Esophagus squamous epithelium (tissue), 5 donors: ENCODE data around the gene KRT3. TPM values are rescaled to one million over a fixed set of nuclear protein-coding genes. Genes with fewer than 3 reads are reported as not detected.
A peak's percentile ranks its signal among the peaks of the same experiment; 100 is the strongest.

Experiments
- DNase-seq: peaks from one replicate; lab custom pipeline; 2025; lab: John Stamatoyannopoulos, UW
- H3K27ac ChIP-seq, 4 donors: fragments of 200-600 bp; sonication (generic); one replicate each; pipeline ENCODE4 v1.5.1; 2016 to 2019; ENCODE audit warnings: mild to moderate bottlenecking in 1 of 4
- H3K27me3 ChIP-seq, 4 donors: fragments of 200-600 bp; sonication (generic); 1 replicate in 3 of 4; 2 replicates in 1 of 4; pipeline versions ENCODE4 v1.5.1 to v1.6.0; 2017 to 2021; ENCODE audit warnings: antibody characterized with exemption in 1 of 4
- H3K36me3 ChIP-seq, 3 donors: fragments of 200-600 bp; sonication (generic); one replicate each; pipeline ENCODE4 v1.5.1; 2016 to 2019
- H3K4me1 ChIP-seq, 3 donors: fragments of 200-600 bp; sonication (generic); one replicate each; pipeline ENCODE4 v1.5.1; 2017 to 2019
- H3K4me3 ChIP-seq, 4 donors: fragments of 200-600 bp; sonication (generic); 1 replicate in 3 of 4; 2 replicates in 1 of 4; pipeline ENCODE4 v1.5.1; 2016 to 2019; ENCODE audit warnings: mild to moderate bottlenecking in 2 of 4, moderate library complexity in 1 of 4
- H3K9me3 ChIP-seq, 3 donors: fragments of 200-600 bp; sonication (generic); one replicate each; pipeline ENCODE4 v1.5.1; 2016 to 2019
- POLR2A ChIP-seq, 4 donors: fragments of 450-650 bp; IDR thresholded peaks; one replicate each; pipeline ENCODE4 v1.6.1; 2017; ENCODE audit warnings: antibody characterized with exemption in 4 of 4, mild to moderate bottlenecking in 4 of 4, moderate library complexity in 3 of 4
- WGBS, 2 donors: methylation state at CpG; one replicate each; pipeline ENCODE4 v1.1.5; 2018; 5-methylcytosine and 5-hydroxymethylcytosine counted together
- intact Hi-C: fragments of 100-400 bp; cut with DNase I; formaldehyde crosslinking; loops from one replicate; pipeline ENCODE4 v1.15.0; 2022
- total RNA-seq, 4 donors: library from RNA; depleted of rRNA; stranded (reverse); fragments of >200 nt; gene quantifications; one replicate each; pipeline ENCODE4 v1.1.0, GENCODE V29; 2016
- TF ChIP-seq, protein P1 (sequence below), 6 experiments: fragments of 450-650 bp in 4 of 6; fragments of 200-600 bp in 2 of 6; sonication (generic) in 2 of 6; IDR thresholded peaks; one replicate each; pipeline ENCODE4 v1.5.1; 2016 to 2019; ENCODE audit warnings: antibody characterized with exemption in 6 of 6, mild to moderate bottlenecking in 4 of 6, moderate library complexity in 4 of 6
- donor health status: DM: yes; HTN: yes; CAD: no.

The KRT3 gene
- total RNA-seq, 4 donors from 2014 or later, result 0.57 to 1.6 (median 0.86) TPM

DNA sequence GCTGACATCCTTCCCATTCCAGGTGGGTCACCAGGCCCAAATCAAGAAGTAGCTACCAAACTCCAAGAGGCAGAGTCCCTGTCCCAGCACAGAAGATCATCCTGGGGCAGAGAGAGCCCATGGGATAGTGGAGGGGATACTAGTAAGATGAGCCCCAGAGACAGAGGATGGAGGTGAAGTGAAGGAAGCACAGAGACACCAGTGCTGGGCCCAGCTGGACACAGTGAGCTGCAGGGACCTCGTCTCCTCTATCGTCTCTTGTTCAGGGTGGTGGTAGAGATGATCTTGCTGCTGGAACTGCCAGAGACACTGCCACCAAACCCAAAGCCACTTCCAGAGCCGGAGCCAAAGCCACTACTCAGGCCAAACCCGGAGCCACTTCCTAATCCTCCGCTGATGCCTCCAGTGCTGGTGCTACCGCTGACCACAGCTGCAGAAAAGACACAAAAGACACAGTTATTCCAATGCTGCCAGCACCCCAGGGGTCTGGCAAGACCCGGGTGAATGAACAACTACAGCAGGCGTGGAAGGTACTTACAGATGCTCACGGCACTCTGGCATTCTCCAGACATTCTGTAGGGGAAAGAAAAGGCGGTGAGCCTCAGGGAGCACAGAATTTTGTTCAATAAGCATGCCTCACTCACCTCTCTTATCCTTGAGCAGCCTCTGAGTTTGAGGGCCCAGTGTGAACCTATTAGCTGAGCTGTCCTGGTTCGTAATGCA is 11.1 kb upstream of the KRT3 start:
- TF ChIP-seq, protein P1, sequence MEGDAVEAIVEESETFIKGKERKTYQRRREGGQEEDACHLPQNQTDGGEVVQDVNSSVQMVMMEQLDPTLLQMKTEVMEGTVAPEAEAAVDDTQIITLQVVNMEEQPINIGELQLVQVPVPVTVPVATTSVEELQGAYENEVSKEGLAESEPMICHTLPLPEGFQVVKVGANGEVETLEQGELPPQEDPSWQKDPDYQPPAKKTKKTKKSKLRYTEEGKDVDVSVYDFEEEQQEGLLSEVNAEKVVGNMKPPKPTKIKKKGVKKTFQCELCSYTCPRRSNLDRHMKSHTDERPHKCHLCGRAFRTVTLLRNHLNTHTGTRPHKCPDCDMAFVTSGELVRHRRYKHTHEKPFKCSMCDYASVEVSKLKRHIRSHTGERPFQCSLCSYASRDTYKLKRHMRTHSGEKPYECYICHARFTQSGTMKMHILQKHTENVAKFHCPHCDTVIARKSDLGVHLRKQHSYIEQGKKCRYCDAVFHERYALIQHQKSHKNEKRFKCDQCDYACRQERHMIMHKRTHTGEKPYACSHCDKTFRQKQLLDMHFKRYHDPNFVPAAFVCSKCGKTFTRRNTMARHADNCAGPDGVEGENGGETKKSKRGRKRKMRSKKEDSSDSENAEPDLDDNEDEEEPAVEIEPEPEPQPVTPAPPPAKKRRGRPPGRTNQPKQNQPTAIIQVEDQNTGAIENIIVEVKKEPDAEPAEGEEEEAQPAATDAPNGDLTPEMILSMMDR (IDR thresholded peaks at IDR 0.05), result no peak
- no peak for TF ChIP-seq POLR2A (IDR thresholded peaks at IDR 0.05)
- WGBS, 2 donors, result 84% methylated on average over 7 to 8 of the region's 11 CpGs
- no peak overlapping the region for H3K4me3 ChIP-seq
- intact Hi-C loops, result no loop called here
- no peaks in the 10 kb centered on the region for H3K9me3 ChIP-seq
- H3K27me3 ChIP-seq, result no peaks in the 10 kb centered on the region
- DNase-seq, result no peak
- peak overlapping the region in 1 of 4 donors; percentile 64 for H3K27ac ChIP-seq
- peaks cover 0 to 45% (median 0%) of the 10 kb centered on the region in 3 donors for H3K36me3 ChIP-seq
- peaks cover 0 to 39% (median 0%) of the 10 kb centered on the region in 3 donors for H3K4me1 ChIP-seq

DNA sequence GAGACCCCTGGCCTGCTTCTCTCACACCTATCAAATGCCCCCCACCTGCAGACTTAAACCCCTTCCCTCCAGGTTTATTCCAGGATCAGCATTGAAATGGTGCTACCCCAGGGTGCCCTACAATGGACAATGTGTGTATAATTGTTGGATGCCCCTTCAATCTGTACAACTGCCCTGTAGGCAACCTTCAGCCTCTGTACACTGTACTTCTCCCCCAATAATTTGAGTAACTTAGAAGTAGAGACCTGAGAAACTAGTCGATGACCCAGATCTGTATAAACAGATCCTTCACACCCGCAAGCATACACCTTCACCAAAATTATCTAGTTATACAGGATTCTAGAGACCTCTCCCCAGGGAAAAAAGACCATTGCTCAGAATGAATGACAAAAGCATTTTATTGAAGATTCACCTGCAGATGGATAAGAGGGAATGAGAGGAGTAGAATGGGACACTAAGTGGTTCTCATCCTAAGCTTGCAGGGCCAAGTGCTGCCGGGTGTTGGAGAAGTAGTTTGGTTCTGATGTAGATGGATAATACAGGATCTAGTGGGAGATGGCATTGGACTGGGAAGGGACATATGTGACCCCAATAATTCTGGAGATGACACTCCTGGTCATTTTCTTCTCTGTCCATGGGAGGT is 10.4 kb upstream of the KRT3 start:
- no peak for DNase-seq
- 97 to 98% methylated on average over 3 of the region's 3 CpGs for WGBS, 2 donors

DNA sequence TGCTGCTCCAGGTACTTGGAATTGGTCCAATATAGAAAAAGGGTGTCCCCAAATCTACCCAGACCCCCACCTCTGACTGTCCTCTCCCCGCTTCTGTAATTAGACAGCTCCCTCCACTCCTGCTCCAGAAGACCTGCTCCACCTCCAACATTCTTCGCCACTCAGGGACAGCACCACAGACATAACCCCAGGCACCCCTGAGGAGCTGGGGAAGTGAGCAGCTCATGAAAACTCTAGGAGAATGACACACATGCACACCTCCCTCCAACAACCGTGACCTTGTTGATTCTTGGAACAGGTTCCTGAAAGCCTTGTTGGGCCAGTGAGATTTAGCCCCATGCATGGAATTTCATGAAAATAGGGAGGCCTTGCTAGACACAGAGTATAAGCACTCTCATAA is 9.8 kb upstream of the KRT3 start:
- intact Hi-C loops, result no loop called here
- TF ChIP-seq, protein P1 (IDR thresholded peaks at IDR 0.05), result no peak
- TF ChIP-seq POLR2A (IDR thresholded peaks at IDR 0.05), result no peak
- peak overlapping the region in 2 of 4 donors; percentile 23 to 64 for H3K27ac ChIP-seq

More for the DNA sequence above, 10.4 kb upstream of the KRT3 start:
- no peak for TF ChIP-seq POLR2A (IDR thresholded peaks at IDR 0.05)
- TF ChIP-seq, protein P1 (IDR thresholded peaks at IDR 0.05), result no peak
- Histone ChIP-seq H3K4me3 (no peak overlapping the region), H3K36me3 (peaks cover 0 to 38% (median 0%) of the 10 kb centered on the region in 3 donors), H3K9me3 (no peaks in the 10 kb centered on the region), H3K27ac (peak overlapping the region in 1 of 4 donors; percentile 64), H3K4me1 (peaks cover 0 to 42% (median 0%) of the 10 kb centered on the region in 3 donors), H3K27me3 (no peaks in the 10 kb centered on the region)
- intact Hi-C loops, result no loop called here

DNA sequence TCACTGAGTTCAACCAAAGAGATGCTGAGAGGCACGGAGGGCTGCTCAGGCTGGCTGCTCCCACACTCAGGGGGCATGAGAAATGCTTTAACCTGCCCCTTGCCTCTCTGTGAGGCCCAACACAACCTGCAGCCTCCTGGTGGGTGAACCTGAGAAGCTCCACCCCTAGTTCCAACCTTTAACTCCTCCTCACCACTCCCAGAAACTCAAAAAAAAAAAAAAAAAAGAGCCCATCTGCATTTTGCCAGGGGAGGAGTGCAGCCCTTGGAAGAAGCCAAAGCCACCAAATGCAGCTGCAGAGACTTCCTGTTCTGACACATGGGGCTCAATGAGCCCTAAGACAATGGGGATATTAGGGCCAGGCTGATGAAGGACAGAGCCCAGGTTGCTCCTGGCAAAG is 9.1 kb upstream of the KRT3 start:
- 50 to 57% methylated on average over 1 of the region's 1 CpG for WGBS, 2 donors
- no peak for DNase-seq
- H3K27me3 ChIP-seq, result no peaks in the 10 kb centered on the region
- TF ChIP-seq, protein P1 (IDR thresholded peaks at IDR 0.05), result no peak
- TF ChIP-seq POLR2A (IDR thresholded peaks at IDR 0.05), result no peak
- intact Hi-C loops, result no loop called here
- peak overlapping the region in 3 of 4 donors; percentile 23 to 71 (median 64) for H3K27ac ChIP-seq
- peaks cover 0 to 32% (median 0%) of the 10 kb centered on the region in 3 donors for H3K36me3 ChIP-seq
- no peaks in the 10 kb centered on the region for H3K9me3 ChIP-seq
- H3K4me3 ChIP-seq, result no peak overlapping the region
- peaks cover 6 to 55% (median 6%) of the 10 kb centered on the region in 3 donors for H3K4me1 ChIP-seq

More for the DNA sequence above, 9.8 kb upstream of the KRT3 start:
- Histone ChIP-seq H3K4me1 (peaks cover 0 to 47% (median under 1%) of the 10 kb centered on the region in 3 donors), H3K4me3 (no peak overlapping the region), H3K27me3 (no peaks in the 10 kb centered on the region), H3K36me3 (peaks cover 0 to 34% (median 0%) of the 10 kb centered on the region in 3 donors), H3K9me3 (no peaks in the 10 kb centered on the region)
- WGBS, 2 donors, result 63 to 70% methylated on average over 1 to 3 of the region's 3 CpGs
- DNase-seq, result no peak

DNA sequence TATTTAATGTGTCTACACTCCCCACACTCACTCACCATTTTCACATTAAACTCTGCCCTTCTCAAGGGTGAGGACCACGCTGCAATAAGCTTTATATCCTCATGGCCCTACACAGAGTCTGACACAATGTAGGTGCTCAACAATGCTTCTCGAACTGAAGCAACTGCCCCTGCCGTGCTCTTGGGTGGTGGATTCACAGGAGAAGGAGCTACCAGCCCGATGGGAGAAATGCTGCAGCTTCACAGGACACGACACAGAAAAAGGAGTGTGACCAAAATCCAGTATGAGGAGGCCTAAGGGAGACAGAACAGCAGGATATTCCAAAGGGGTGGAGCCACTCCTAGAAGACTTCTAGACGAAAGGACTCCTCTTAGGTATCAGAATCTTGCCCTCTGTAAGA is 6.5 kb upstream of the KRT3 start:
- no peaks in the 10 kb centered on the region for H3K9me3 ChIP-seq
- no peak for DNase-seq
- no peak for TF ChIP-seq POLR2A (IDR thresholded peaks at IDR 0.05)
- TF ChIP-seq, protein P1 (IDR thresholded peaks at IDR 0.05), result no peak
- peak overlapping the region in 1 of 4 donors; percentile 49 for H3K27ac ChIP-seq
- H3K4me1 ChIP-seq, result peaks cover 6 to 80% (median 15%) of the 10 kb centered on the region in 3 donors
- intact Hi-C loops, result no loop called here
- peaks cover 0 to 6% (median 0%) of the 10 kb centered on the region in 3 donors for H3K36me3 ChIP-seq
- no peaks in the 10 kb centered on the region for H3K27me3 ChIP-seq
- WGBS, 2 donors, result 67 to 73% methylated on average over 5 to 6 of the region's 6 CpGs
- H3K4me3 ChIP-seq, result no peak overlapping the region
